HuH-7 (cell line): ENCODE measurements around the gene SUN1.

Source experiments
- DNase-seq: peaks from one replicate; pipeline ENCODE4 v3.0.0; 2011; ENCODE audit warnings: low spot score

Gene SUN1

DNA sequence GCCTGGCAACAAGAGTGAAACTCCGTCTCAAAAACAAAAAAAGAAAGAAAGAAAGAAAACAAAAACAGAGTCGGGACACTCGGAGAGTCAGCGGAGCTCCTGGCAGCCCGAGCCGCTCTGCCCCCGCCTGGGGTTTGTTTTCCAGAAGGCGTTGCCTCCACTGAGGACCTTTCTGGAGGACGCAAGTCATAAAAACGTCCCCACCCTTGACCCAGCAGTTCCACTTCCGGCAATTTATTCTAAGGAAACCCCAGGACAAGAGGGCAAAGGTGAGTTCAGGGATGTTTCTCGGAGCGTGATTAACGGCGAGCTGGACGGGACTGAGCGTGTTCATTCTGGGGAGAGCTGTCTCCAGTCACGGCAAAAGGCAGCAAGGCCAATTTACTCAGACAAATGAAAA lies 27.0 kb upstream of the SUN1 start:
- peak; percentile 85 for DNase-seq

DNA sequence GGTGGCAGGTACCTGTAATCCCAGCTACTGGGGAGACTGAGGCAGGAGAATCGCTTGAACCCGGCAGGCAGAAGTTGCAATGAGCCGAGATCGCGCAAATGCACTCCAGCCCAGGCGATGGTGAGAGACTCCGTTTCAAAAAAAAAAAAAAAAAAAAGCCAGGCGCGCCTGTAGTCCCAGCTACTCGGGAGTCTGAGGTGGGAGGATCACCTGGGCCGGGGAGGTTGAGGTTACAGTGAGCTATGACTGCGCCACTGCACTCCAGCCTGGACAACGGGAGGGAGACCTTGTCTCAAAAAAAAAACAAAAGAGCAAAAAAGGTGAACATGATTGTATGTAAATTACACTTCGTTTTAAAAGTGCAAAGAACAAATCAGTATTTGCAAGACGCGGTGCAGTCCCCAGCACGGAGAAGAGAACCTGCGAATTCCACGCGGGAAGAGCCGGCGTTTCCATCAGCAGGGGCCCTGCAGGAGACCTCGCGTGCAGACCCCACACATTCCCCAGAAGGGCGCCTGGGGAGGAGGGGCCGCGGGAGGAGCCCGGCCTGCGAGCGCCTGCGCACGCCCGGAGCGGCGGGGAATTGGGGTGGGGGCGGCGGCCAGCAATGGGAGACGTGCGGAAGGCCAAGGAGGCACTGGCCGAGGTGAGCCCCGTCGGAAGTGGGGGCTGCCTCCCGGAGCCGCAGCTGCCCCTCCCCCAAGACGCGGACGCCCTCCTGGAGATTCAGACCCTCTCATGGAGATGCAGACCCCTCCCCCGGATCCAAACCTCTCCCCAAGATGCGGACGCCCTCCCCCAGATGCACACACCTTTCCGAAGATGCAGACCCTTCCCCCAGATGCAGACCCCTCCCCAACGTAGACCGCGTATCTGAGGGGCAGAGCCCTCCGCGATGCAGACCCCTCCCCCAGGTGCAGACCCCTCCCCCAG lies 16.7 kb upstream of the SUN1 start:
- DNase-seq: peak; percentile 60

DNA sequence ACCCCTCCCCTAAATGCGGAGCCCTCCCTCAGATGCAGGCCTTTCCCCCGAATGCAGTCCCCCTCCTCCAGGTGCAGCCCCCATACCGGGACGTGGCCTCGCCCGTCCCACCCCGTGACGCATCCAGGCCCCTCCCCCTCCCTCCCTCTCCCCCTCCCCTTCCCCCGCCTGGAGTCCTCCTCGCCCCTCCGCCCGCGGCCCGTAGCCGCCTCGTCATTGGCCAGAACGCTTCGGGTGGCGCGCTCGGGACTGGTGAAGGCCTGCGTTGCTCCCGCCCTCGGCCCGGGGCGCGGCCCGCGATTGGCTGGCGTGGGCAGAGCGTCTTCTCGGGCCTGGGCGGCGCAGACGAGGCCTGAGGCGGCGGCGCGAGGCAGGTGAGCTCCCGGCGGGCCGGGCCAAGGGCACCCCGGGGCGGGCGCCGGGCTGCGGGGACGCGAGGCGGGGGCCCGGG lies 16.0 kb upstream of the SUN1 start:
- peak; percentile 99 for DNase-seq

DNA sequence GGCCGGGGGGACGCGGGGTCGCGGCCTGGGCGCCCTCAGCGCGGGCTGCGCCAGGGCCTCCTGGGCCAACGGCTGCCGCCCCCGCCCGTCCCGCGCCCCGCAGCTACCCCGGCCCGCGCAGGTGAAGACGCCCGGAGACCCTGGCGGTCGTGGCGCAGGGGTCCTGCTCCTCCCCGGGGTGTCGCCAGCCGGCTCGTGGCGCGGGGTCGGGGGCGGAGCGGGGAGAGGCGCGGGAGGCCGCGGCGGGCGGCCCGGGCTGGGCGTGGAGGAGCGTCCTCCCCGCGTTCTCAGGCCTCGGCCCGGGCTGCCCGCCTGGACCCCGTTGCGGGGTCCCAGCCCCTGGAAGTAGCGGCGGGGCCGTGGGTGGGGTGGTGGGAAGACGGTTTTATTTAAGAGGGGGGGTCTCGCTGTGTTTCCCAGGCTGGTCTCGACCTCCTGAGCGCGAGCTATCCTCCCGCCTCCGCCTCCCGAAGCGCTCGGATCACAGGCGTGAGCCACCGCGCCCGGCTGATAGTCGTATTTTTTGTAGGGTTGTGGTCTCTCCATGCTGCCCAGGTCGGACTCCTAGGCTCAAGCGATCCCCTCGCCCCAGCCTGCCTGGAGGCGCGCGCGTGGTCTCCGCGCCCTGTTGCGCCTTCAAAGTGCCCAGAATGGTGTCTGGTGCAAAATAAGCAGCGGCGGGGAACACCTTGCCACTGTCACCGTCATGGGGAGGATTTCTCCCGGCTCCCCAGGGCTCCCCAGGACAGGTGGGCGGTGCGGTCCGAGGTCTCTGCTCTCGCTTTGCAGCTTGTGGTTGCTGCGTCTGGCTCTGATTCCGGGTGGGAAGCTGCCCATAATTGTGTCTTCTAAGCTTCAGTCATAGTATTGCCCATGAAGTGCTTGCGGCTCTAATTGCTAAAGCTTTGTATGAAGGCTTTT lies 15.3 kb upstream of the SUN1 start:
- no peak for DNase-seq

DNA sequence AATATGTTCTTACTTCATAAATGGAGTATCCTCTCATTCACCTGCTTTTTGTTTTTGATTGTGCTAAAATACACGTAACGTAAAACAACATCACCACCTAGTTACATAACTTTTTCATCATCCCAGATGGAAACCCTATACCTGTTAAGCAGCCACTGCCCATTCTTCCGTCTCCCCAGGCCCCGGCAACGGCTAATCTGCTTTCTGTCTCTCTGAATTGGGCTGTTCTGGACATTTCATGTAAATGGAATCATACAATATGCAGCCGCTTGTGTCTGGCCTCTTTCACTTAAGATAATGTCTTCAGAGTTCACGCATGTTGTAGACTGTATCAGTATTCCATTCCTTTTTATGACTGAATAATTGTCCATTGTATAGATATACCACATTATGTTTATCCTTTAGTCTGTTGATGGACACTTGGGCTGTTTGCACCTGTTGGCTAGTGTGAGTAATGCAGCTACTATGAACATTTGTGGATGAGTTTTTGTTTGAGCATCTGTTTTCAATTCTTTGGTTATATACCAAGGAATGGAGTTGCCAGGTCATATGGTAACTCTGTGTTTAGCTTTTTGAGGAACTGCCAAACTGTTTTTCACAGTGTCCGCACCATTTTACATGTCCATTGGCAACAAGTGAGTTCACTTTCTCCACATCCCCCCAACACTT lies 14.1 kb upstream of the SUN1 start:
- DNase-seq: peak; percentile 61

DNA sequence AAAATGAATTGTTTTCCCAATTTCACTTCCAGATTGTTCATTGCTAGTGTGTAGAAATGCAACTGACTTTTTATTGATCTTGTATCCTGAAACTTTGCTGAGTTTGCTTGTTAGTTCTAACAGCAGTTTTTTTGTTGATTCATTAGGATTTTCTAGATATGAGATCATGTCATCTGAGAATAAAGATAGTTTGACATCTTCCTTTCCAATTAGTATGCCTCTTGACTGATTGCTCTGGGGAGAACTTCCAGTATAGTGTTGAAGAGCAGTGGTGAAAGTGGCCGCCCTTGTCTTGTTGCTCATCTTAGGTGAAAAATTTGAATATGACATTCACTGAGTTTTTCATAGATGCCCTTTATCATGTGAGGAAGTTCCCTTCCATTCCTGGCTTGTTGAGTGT lies 11.9 kb upstream of the SUN1 start:
- DNase-seq: no peak

DNA sequence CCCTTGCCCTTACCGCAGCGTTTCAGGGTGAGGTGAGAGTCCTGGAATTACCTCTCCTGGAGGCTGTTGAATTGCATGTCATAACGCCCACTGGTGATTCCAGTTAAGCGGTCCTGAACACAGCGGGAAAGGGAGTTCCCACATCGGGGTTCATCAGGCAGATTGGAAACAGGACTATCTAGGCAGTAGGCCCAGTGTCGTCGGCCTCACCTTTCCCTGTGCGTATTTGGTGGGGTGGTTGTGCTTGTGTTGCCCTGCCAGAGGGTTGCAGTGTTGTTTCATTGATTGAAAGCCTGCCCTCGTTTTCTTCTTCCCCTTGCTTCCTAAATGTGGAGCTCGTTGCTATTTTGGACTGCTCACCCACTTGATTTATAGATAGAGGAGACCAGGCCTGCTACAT lies 10.6 kb upstream of the SUN1 start:
- no peak for DNase-seq

DNA sequence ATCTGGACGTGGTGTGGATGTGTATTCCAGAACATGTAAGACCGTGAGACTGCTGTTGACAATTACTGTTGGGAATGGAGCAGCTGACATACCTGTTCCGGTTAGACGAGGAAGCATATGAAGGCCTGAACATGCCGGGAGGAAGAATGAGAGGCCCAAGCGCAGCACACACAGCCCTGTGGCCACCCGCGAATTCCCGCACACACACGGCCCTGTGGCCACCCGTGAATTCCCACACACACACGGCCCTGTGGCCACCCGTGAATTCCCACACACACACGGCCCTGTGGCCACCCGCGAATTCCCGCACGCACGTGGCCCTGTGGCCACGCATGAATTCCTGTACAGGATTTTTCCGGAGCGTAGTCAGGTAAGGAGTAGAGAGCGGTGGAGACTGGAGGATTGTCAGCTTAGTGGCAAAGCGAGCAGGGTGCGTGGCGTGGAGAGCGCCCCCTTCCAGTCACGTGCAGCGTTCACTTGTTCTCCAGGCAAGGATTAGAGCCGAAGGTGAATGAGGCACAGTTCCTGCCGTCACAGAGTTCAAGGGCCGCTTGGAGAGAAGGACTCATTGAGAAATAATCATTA lies 9.5 kb upstream of the SUN1 start:
- peak; percentile 46 for DNase-seq

DNA sequence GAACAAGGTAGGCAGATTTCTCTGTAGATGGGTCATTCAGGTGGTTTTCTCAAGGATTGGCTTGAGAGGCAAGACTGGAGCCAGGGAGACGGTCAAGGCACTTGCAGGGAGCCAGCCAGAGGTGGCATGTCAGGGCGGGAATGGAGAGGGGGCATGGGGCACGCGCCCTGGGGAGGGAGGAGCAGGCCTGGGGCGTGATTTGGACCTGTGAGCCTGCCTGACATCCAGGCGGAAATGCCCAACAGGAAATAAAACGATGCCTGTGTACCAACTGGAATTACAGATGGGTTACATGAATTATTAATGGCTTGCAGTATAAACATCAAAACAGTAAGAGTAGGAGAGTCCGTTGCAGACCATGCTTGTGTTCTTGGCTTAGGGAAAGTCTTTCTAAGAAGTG lies 8.6 kb upstream of the SUN1 start:
- no peak for DNase-seq

DNA sequence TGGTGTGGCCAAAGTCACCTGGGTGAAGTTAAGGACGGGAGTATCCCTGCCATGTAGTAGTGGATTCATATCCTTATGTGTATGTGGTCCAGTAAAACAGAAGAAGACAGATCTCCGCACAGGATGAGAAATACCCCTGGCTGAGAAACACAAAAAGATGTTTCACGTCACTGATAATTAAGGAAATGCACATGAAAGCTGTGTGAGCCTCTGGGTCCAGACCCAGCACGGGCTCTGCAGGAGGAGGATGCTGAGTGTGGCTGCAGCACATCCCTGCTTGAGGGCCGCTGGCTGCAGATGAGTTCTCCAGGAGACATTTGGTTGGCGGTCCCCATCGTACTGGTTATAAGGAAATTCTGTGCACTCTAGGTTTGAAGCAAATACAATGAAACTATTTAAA lies 8.2 kb upstream of the SUN1 start:
- no peak for DNase-seq

DNA sequence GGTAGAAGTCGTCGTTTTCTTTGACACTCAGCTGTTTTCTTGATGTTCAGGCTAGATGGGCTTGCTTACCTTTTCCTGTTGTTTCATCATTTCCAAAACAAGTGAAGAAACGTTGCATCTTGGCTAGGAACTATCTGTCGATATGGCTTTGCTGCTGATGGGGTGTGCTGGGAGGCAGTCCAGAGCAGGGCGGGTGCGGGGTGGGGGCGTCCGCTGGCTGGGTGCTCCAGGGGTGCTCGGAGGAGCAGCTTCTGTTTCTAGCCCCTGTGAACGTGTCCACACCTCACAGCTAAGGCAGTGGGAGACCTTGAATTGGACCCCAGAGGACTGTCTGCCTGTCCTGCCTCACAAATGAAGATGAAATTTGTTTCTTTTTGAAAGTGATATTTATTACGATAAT lies 7.6 kb upstream of the SUN1 start:
- DNase-seq: no peak

DNA sequence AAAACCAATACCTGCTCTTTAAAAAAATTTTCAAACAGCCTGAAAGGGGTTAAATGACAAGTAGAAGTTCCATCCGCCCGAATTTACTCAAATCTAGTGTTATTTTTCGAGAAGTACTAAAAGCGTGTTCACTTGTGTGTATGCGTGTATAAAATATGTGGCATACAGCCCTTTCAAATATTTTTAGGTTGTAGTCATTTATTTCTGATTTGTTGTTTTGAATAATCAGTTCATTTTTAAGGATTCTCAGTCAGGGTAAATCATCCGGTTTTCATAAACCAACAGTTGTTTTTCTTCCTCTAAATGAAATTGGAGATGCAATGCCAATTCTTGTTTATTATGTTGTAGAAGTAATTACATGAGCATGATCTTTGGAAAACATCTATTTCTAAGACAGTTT lies 6.9 kb upstream of the SUN1 start:
- no peak for DNase-seq

DNA sequence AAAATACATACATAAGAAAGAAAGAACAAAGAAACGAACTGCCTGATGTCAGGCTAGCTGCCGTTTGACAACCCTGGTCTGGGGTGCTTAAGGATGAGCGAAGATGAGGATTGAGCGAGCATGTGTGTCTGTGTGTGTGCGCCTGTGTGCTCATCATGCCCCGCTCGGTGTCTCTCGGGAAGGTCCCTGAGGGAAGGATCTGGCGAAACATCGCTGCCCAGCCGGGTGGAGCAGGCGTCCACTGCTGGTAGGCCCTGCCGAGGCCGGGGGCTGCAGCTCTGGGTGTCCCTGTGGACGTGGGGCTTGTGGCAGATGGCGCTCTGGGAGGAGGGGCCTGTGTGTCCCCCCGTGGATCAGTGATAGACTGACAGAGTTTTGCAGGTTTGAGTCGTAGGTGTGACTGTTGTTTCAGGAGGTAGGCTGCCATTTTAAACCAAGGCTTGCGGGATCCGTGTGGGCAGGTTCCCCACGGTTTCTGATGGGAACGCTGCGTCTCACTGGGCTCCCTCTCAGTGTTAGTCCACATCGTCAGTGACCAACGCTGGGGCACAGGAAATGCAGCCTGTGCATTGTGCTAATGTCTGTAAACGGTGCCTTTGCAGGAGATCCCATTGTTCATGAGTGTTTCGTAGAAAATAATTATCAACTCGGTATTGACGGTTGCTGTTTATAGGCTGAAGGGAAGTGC lies 5.9 kb upstream of the SUN1 start:
- no peak for DNase-seq

DNA sequence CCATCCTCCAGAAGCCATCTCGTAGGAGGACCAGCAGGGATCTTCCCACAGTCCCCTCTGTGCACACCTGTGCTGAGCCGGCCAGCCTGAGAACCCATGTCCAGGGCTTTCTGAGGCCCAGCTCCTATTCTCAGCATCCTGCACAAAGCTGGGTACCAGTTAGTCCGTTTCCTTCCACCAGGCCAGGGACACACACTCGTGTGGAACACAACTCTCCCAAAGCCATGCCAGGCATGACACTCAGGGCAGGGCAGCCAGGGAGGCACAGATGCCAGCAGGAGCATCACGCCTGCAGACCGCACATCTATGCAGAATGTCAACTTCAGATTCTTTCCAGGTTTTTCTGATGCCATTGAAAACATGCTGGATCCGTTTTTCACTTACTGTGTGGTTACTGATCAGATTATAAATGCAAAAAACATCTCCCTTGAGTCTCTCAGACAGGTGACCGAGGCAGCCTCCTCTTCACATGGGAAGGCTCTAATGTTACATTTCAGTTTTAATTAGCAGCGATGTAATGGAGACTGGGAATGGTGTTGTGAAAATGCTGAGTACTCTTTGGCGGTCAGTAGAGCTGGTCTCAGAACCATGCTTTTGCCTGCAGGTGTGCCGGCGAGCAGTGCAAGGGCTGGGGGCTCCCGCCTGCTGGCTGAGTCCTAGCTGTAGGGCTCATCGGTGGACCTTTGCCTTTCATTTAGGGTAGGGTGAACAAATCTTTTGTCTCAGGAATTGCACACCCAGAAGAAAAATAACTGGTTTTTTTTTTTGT lies 3.3 kb upstream of the SUN1 start:
- DNase-seq: no peak

DNA sequence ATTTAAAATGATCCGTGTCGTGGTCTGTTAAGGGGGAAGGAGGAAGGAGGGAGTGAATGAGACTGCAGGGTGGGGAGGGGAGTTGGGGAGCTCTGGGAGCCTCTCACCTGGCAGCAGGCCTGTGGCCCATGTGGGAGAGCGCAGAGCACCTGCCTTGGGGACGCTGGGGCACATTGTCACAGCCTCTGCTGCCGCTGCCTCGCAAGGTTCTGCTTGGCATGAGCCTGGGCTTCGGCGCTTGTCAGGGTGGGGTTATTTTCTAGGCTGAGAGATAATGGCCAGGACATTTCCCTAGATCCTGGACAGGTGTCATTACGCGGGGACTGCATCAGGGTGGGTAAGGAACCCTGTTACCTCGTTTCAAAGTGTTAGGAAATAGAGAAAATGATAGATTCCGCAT lies 2.2 kb upstream of the SUN1 start:
- no peak for DNase-seq

DNA sequence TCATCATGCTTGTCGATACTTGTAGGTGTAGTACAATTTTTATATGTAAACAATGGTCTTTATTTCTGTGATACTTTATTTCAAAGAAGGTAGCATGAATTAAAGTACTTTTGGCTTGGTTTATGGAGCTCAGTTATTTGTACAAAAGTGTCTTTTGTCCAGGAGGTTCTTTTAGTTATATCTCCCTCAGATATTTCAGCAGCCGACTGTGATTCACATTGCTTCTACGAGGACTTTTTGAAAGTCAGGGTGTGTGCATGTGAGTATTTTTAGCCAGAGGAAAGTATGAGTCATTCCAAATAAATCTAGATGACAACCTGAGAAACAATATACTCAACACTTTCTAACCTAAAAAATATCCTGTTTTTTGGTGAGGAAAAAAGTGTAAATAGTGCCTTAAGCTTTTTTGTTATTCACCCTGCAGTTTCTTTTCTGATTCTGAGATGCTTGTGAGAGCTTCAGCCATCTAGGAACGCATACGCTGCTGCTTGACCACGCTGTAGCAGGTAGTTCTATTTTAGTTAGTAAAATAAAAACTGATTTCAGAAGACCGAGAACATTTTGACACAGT lies 595 bp upstream of the SUN1 start:
- no peak for DNase-seq

DNA sequence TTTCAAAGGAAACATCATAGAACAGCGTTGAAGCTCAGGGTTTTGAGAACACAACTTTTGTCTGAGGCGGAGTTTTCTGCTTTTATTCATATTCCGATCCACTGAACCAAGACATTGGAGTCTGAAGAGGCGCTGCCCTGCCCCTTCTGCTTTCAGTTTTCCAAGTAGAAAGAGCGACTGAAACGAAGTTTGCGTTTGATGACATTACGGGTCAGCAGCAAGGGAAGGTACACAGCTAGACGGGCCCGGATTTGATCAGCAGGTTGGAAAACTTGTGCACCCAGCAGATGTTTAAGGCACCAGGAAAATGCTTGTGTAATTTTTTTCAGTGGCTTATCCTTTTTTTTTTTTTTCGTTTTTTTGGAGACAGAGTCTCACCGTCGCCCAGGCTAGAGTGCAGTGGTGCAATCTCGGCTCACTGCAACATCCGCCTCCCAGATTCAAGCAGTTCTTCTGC lies 720 bp downstream of the SUN1 start:
- no peak for DNase-seq

DNA sequence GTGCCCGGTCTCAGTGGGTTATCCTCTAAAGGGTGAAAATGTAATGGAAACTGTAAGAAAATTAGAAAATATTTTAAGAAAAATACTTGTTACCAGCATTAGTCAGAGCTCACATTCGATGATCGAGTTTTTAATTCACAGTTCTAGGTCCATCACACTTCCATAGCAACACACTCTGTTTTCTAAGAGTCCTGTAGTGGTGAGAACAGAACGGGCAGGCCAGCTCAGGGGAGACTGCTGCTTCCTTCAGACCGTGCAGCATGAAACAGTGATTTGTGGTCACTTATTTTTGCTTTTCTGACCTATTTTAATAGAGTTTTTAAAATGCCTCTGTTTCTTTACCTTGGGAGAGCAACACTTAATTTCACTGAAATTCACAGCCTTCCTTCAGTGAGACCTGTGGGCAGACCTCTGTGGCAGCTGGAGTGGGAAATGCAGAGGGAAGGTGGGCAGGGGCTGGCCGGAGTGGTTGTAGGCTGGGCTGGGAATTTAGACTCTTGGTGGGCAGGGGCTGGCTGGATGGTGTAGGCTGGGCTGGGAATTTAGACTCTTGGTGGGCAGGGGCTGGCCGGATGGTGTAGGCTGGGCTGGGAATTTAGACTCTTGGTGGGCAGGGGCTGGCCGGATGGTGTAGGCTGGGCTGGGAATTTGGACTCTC lies 1.5 kb downstream of the SUN1 start:
- DNase-seq: no peak

DNA sequence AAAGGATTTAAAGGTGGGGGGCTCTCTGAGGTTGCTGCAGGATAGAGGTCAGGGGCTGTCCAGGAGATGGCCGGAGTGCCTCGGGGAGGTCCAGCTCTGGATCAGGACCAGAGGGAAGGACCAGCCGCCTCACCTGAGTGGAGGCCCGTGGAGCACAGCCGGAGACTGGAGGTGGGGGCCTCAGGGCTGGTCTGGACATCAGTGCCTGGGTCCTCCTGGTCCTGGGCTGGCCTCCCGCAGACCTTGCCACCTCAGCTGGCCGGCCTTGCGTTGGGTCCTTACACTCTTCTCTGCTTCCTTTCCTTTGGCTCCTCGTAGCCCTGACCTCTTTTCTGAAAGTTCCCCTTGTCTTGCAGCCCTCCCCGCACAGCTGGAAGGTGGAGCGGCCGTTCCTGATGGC lies 2.0 kb downstream of the SUN1 start:
- no peak for DNase-seq

DNA sequence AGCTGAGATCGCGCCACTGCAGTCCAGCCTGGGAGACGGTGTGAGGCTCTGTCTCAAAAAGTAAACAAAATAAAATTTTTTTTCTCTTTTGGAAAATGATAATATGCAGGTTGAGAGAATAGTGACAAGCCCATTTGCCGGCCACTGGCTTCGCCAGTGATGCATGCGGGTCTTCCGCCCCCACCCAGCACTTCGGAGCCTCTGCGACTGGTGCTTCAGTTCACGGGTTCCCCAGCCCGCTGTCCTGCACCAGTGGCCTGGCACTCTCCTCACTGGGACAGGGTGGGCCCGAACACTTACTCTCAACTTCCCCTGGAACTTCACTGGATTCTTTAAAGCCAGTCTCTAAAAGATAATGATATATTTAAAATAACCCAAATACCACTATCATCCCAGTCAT lies 2.7 kb downstream of the SUN1 start:
- DNase-seq: no peak
